HL-60 (cell line): ENCODE data around the gene PRSS22.

Experiments
- GABPA ChIP-seq: IDR thresholded peaks from 2 replicates; pipeline ENCODE4 v1.6.1; 2012; ENCODE audit warnings: low read depth
- POLR2AphosphoS5 ChIP-seq: IDR thresholded peaks from 2 replicates; pipeline ENCODE4 v1.6.1; 2012; ENCODE audit warnings: low read depth
- TF ChIP-seq, protein P1 (sequence below): IDR thresholded peaks from one replicate; pipeline ENCODE4 v1.5.1; 2011; ENCODE audit warnings: low read length, control low read depth, inconsistent platforms; ENCODE audit not compliant: insufficient read depth

DNA sequence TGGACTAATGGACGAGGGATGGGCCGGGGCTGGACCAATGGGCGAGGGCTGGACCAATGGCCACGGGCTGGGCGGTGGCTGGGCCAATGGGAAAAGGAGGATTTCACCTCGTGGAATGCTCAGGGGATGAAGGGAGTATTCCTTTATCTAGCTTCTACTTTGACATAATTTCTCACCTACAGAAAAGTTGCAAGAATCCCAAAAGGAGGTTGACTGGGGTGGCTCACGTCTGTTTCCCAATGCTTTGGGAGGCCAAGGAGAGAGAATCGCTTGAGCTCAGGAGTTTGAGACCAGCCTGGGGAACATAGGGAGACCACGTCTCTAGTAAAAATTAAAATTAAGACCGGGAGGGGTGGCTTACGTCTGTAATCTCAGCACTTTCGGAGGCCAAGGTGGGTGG lies 48.0 kb upstream of the PRSS22 start:
- TF ChIP-seq, protein P1, sequence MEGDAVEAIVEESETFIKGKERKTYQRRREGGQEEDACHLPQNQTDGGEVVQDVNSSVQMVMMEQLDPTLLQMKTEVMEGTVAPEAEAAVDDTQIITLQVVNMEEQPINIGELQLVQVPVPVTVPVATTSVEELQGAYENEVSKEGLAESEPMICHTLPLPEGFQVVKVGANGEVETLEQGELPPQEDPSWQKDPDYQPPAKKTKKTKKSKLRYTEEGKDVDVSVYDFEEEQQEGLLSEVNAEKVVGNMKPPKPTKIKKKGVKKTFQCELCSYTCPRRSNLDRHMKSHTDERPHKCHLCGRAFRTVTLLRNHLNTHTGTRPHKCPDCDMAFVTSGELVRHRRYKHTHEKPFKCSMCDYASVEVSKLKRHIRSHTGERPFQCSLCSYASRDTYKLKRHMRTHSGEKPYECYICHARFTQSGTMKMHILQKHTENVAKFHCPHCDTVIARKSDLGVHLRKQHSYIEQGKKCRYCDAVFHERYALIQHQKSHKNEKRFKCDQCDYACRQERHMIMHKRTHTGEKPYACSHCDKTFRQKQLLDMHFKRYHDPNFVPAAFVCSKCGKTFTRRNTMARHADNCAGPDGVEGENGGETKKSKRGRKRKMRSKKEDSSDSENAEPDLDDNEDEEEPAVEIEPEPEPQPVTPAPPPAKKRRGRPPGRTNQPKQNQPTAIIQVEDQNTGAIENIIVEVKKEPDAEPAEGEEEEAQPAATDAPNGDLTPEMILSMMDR: no peak
- TF ChIP-seq GABPA (no peak), POLR2AphosphoS5 (no peak)
